Right renal pelvis (tissue), 4 donors: Measurements from ENCODE around the gene LENG1. TPM values are rescaled to one million over a fixed set of nuclear protein-coding genes. Genes with fewer than 3 reads are reported as not detected.

ENCODE experiments used
- DNase-seq, 4 donors: peaks; one replicate each; pipeline ENCODE4 v3.0.0-alpha.2; 2013; ENCODE audit warnings: low read depth in 4 of 4, low spot score in 3 of 4, missing footprints in 1 of 4
- polyA plus RNA-seq, 4 donors: library from polyadenylated mRNA; unstranded; fragments of 120-200 nt; gene quantifications; one replicate each; pipeline ENCODE4 v1.2.1, GENCODE V29; 2013; ENCODE audit not compliant: insufficient read length in 4 of 4

LENG1 gene
- polyA plus RNA-seq, 4 donors: 7.9 to 9.6 (median 8.4) TPM

- no peak for DNase-seq
Measured at GRCh38 chr19:54121259-54121658, 38.3 kb downstream of the LENG1 start.

- DNase-seq: peak; percentile 97 to 99 (median 98)
Measured at GRCh38 chr19:54115109-54116063, 44.1 kb downstream of the LENG1 start, which contains the start of the genes PRPF31 and TFPT. TSS of gene PRPF31 (plus strand) at chr19:54115754. CDS start at chr19:54118279, 2,525 bp downstream. TSS of gene TFPT (minus strand) at chr19:54115657. CDS start at chr19:54115269, 388 bp downstream.

- DNase-seq: no peak
Measured at GRCh38 chr19:54114340-54115108, 45.0 kb downstream of the LENG1 start.

GRCh38 chr19:54109651-54110050, 49.9 kb downstream of the LENG1 start:
- no peak for DNase-seq

GRCh38 chr19:54108496-54108895, 51.0 kb downstream of the LENG1 start:
- no peak for DNase-seq

GRCh38 chr19:54107876-54108490, 51.5 kb downstream of the LENG1 start:
- no peak for DNase-seq

GRCh38 chr19:54106716-54107115, 52.8 kb downstream of the LENG1 start:
- DNase-seq: no peak

GRCh38 chr19:54105796-54106195, 53.7 kb downstream of the LENG1 start:
- DNase-seq: no peak

Other genes starting within 250 kb of the LENG1 start
- under 1 TPM; 0.17 to 0.29 (median 0.26) TPM for gene CACNG8, start 196.8 kb downstream of the LENG1 start, polyA plus RNA-seq
- gene CACNG6, start 168.1 kb downstream of the LENG1 start, polyA plus RNA-seq: 1 to 10 TPM in 1 of 4 donors, under 1 TPM in 3; 0.77 to 1.5 (median 0.84) TPM
- under 1 TPM in 2 of 4 donors, not detected in 2; 0.17 to 0.18 TPM for gene VSTM1, start 95.8 kb downstream of the LENG1 start, polyA plus RNA-seq
- not detected for gene TARM1, start 78.4 kb downstream of the LENG1 start, polyA plus RNA-seq
- under 1 TPM; 0.15 to 0.33 (median 0.21) TPM for gene OSCAR, start 58.9 kb downstream of the LENG1 start, polyA plus RNA-seq
- 100 to 1,000 TPM; 103 to 139 (median 114) TPM for gene NDUFA3, start 56.9 kb downstream of the LENG1 start, polyA plus RNA-seq
- gene TFPT, start 44.1 kb downstream of the LENG1 start, polyA plus RNA-seq: 10 to 100 TPM; 14.3 to 22.6 (median 14.4) TPM
- gene PRPF31, start 44.0 kb downstream of the LENG1 start, polyA plus RNA-seq: 10 to 100 TPM; 64.7 to 81.6 (median 67.2) TPM
- gene CNOT3, start 22.0 kb downstream of the LENG1 start, polyA plus RNA-seq: 10 to 100 TPM; 61.5 to 76.2 (median 64.8) TPM
- 10 to 100 TPM; 26.9 to 35.6 (median 33.7) TPM for gene TMC4, start 13.4 kb upstream of the LENG1 start, polyA plus RNA-seq
- gene MBOAT7, start 29.9 kb upstream of the LENG1 start, polyA plus RNA-seq: 10 to 100 TPM; 65.8 to 86.6 (median 70.3) TPM
- 10 to 100 TPM; 52.4 to 68.5 (median 54.5) TPM for gene TSEN34, start 31.6 kb upstream of the LENG1 start, polyA plus RNA-seq
- 1,000 to 10,000 TPM; 1,225 to 2,135 (median 1,430) TPM for gene RPS9, start 41.1 kb upstream of the LENG1 start, polyA plus RNA-seq
- gene LILRB3, start 63.3 kb upstream of the LENG1 start, polyA plus RNA-seq: 1 to 10 TPM in 2 of 4 donors, under 1 TPM in 2; 0.83 to 1.7 (median 1.1) TPM
- gene LILRA6, start 83.1 kb upstream of the LENG1 start, polyA plus RNA-seq: under 1 TPM; 0.25 to 0.83 (median 0.65) TPM
- 1 to 10 TPM; 1.9 to 2.6 (median 2.1) TPM for gene LILRB5, start 97.6 kb upstream of the LENG1 start, polyA plus RNA-seq
- gene LILRB2, start 121.4 kb upstream of the LENG1 start, polyA plus RNA-seq: 1 to 10 TPM in 2 of 4 donors, under 1 TPM in 2; 0.87 to 1.5 (median 1.0) TPM
- gene LILRA5, start 153.4 kb upstream of the LENG1 start, polyA plus RNA-seq: 1 to 10 TPM in 1 of 4 donors, under 1 TPM in 3; 0.17 to 1.2 (median 0.34) TPM
- gene LILRA4, start 179.4 kb upstream of the LENG1 start, polyA plus RNA-seq: under 1 TPM in 3 of 4 donors, not detected in 1; 0.04 to 0.20 (median 0.12) TPM
- 1 to 10 TPM; 3.3 to 5.6 (median 4.7) TPM for gene LAIR1, start 205.2 kb upstream of the LENG1 start, polyA plus RNA-seq